ENCODE measurements around the gene STYK1.

STYK1 gene

DNA sequence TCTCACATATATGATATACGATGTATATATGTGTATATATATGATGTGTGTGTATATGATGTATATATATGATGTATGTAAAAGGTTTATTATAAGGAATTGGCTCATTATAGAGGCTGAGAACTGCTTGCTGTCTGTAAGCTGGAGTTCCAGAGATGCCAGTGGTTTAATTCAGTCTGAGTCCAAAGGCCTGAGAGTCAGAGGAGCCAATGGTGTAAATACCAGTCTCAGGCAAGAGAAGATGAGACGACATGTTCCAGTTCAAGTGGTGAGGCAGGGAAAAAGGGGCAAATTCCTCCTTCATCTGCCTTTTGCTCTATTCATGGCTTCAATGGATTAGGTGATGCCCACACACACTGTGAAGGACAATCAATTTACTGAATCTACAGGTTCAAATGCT lies 17.1 kb upstream of the STYK1 start:
- Histone ChIP-seq H4K8ac (ENCODE audit: low read length) (no peak overlapping the region), H3K18ac (ENCODE audit: low read depth in 1 of 2, low read length in 2 of 2) (no peak overlapping the region), H3K23ac (ENCODE audit: low read length in 2 of 2) (no peak overlapping the region), H3K9me3 (ENCODE audit: control insufficient read depth, low read length) (no peaks in the 10 kb centered on the region), H3K4me1 (ENCODE audit: control insufficient read depth, insufficient read depth, low read depth, low read length) (no peaks in the 10 kb centered on the region), H2BK5ac (ENCODE audit: low read depth, low read length, poor library complexity, severe bottlenecking) (no peak overlapping the region), H3K27ac (ENCODE audit: low read length, poor library complexity, severe bottlenecking) (no peak overlapping the region), H3K4me2 (ENCODE audit: low read length, poor library complexity, severe bottlenecking) (no peak overlapping the region), H2AFZ (ENCODE audit: low read depth, low read length) (no peak overlapping the region), H3K27me3 (ENCODE audit: control insufficient read depth in 1 of 2, insufficient read depth in 1 of 2, low read length in 2 of 2) (no peaks in the 10 kb centered on the region), H2AK5ac (ENCODE audit: low read length, severe bottlenecking) (no peak overlapping the region), H3K36me3 (ENCODE audit: control insufficient read depth in 1 of 2, insufficient read depth in 2 of 2, low read depth in 1 of 2, low read length in 2 of 2) (peaks cover 4 to 38% of the 10 kb centered on the region in 2 experiments), H2BK15ac (ENCODE audit: low read depth, poor library complexity, severe bottlenecking) (no peak overlapping the region), H3K9ac (ENCODE audit: low read length) (no peak overlapping the region), H3K4me3 (ENCODE audit: insufficient read depth in 1 of 2, low read depth in 1 of 2, low read length in 2 of 2) (no peak overlapping the region), H4K91ac (ENCODE audit: low read length) (no peak overlapping the region), H2BK12ac (ENCODE audit: low read length in 2 of 2) (no peak overlapping the region), H2BK120ac (ENCODE audit: low read depth, low read length) (no peak overlapping the region), H3K79me1 (replicated peaks; ENCODE audit: low read length, poor library complexity, severe bottlenecking) (no peaks in the 10 kb centered on the region), H3K4ac (ENCODE audit: low read depth in 1 of 2, low read length in 2 of 2) (no peak overlapping the region), H3K14ac (ENCODE audit: low read length in 2 of 2) (no peak overlapping the region)
- no peak for DNase-seq
- WGBS = 100% methylated on average over 2 of the region's 2 CpGs

DNA sequence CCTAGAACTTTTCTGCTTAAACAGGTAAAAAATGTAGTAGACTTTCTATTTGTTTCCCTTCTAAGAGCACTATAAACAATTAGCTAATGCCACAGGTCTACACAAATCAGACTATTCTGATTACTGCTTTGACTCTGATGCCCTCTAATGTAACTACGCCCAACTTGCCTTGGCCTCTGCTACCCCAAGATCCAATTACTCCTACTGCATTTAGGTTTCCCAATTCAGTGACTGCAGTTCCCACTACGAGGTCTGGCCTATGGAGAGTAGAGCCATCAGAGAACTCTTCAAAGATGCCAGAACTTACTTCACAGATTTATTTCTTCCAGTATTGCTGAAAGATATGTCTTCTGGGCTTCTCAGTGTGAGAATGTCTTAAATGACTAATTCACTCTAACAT lies 15.3 kb upstream of the STYK1 start:
- Histone ChIP-seq H2AFZ (ENCODE audit: low read depth, low read length) (no peak overlapping the region), H3K4me1 (ENCODE audit: control insufficient read depth, insufficient read depth, low read depth, low read length) (no peaks in the 10 kb centered on the region), H3K36me3 (ENCODE audit: control insufficient read depth in 1 of 2, insufficient read depth in 2 of 2, low read depth in 1 of 2, low read length in 2 of 2) (peaks cover 0 to 22% of the 10 kb centered on the region in 2 experiments), H3K9me3 (ENCODE audit: control insufficient read depth, low read length) (no peaks in the 10 kb centered on the region), H4K91ac (ENCODE audit: low read length) (no peak overlapping the region), H2BK120ac (ENCODE audit: low read depth, low read length) (no peak overlapping the region), H3K4me3 (ENCODE audit: insufficient read depth in 1 of 2, low read depth in 1 of 2, low read length in 2 of 2) (no peak overlapping the region), H3K18ac (ENCODE audit: low read depth in 1 of 2, low read length in 2 of 2) (no peak overlapping the region), H3K14ac (ENCODE audit: low read length in 2 of 2) (no peak overlapping the region), H2AK5ac (ENCODE audit: low read length, severe bottlenecking) (no peak overlapping the region), H2BK5ac (ENCODE audit: low read depth, low read length, poor library complexity, severe bottlenecking) (no peak overlapping the region), H4K8ac (ENCODE audit: low read length) (no peak overlapping the region), H2BK12ac (ENCODE audit: low read length in 2 of 2) (no peak overlapping the region), H3K4ac (ENCODE audit: low read depth in 1 of 2, low read length in 2 of 2) (no peak overlapping the region), H3K27ac (ENCODE audit: low read length, poor library complexity, severe bottlenecking) (no peak overlapping the region), H3K79me1 (replicated peaks; ENCODE audit: low read length, poor library complexity, severe bottlenecking) (no peaks in the 10 kb centered on the region), H3K27me3 (ENCODE audit: control insufficient read depth in 1 of 2, insufficient read depth in 1 of 2, low read length in 2 of 2) (no peaks in the 10 kb centered on the region), H2BK15ac (ENCODE audit: low read depth, poor library complexity, severe bottlenecking) (no peak overlapping the region), H3K23ac (ENCODE audit: low read length in 2 of 2) (no peak overlapping the region), H3K4me2 (ENCODE audit: low read length, poor library complexity, severe bottlenecking) (no peak overlapping the region), H3K9ac (ENCODE audit: low read length) (no peak overlapping the region)
- DNase-seq = no peak
- 100% methylated on average over 1 of the region's 2 CpGs for WGBS

GRCh38 chr12:10688042-10688441 lies 14.2 kb upstream of the STYK1 start:
- no peaks in the 10 kb centered on the region for H3K4me1 ChIP-seq (ENCODE audit: control insufficient read depth, insufficient read depth, low read depth, low read length)
- no peak overlapping the region for H2AK5ac ChIP-seq (ENCODE audit: low read length, severe bottlenecking)
- H3K4me3 ChIP-seq (ENCODE audit: insufficient read depth in 1 of 2, low read depth in 1 of 2, low read length in 2 of 2) = no peak overlapping the region
- no peak overlapping the region for H4K91ac ChIP-seq (ENCODE audit: low read length)
- no peaks in the 10 kb centered on the region for H3K9me3 ChIP-seq (ENCODE audit: control insufficient read depth, low read length)
- no peak overlapping the region for H3K27ac ChIP-seq (ENCODE audit: low read length, poor library complexity, severe bottlenecking)
- no peak overlapping the region for H3K18ac ChIP-seq (ENCODE audit: low read depth in 1 of 2, low read length in 2 of 2)
- H3K14ac ChIP-seq (ENCODE audit: low read length in 2 of 2) = no peak overlapping the region
- no peak overlapping the region for H3K23ac ChIP-seq (ENCODE audit: low read length in 2 of 2)
- H4K8ac ChIP-seq (ENCODE audit: low read length) = no peak overlapping the region
- no peak overlapping the region for H3K4ac ChIP-seq (ENCODE audit: low read depth in 1 of 2, low read length in 2 of 2)
- no peak overlapping the region for H2BK120ac ChIP-seq (ENCODE audit: low read depth, low read length)
- no peak overlapping the region for H3K4me2 ChIP-seq (ENCODE audit: low read length, poor library complexity, severe bottlenecking)
- no peak for DNase-seq
- no peaks in the 10 kb centered on the region for H3K27me3 ChIP-seq (ENCODE audit: control insufficient read depth in 1 of 2, insufficient read depth in 1 of 2, low read length in 2 of 2)
- 100% methylated on average over 1 of the region's 1 CpG for WGBS
- peaks cover 0 to 16% of the 10 kb centered on the region in 2 experiments for H3K36me3 ChIP-seq (ENCODE audit: control insufficient read depth in 1 of 2, insufficient read depth in 2 of 2, low read depth in 1 of 2, low read length in 2 of 2)
- H2AFZ ChIP-seq (ENCODE audit: low read depth, low read length) = no peak overlapping the region
- no peak overlapping the region for H2BK5ac ChIP-seq (ENCODE audit: low read depth, low read length, poor library complexity, severe bottlenecking)
- no peaks in the 10 kb centered on the region for H3K79me1 ChIP-seq (replicated peaks; ENCODE audit: low read length, poor library complexity, severe bottlenecking)
- H2BK15ac ChIP-seq (ENCODE audit: low read depth, poor library complexity, severe bottlenecking) = no peak overlapping the region
- no peak overlapping the region for H2BK12ac ChIP-seq (ENCODE audit: low read length in 2 of 2)
- H3K9ac ChIP-seq (ENCODE audit: low read length) = no peak overlapping the region

GRCh38 chr12:10672231-10672868 lies 1.5 kb downstream of the STYK1 start:
- Histone ChIP-seq H3K9ac (ENCODE audit: low read length) (no peak overlapping the region), H3K4me3 (ENCODE audit: insufficient read depth in 1 of 2, low read depth in 1 of 2, low read length in 2 of 2) (no peak overlapping the region), H4K8ac (ENCODE audit: low read length) (no peak overlapping the region), H3K4me1 (ENCODE audit: control insufficient read depth, insufficient read depth, low read depth, low read length) (peaks cover 2% of the 10 kb centered on the region), H2BK12ac (ENCODE audit: low read length in 2 of 2) (no peak overlapping the region), H3K23ac (ENCODE audit: low read length in 2 of 2) (no peak overlapping the region), H3K4me2 (ENCODE audit: low read length, poor library complexity, severe bottlenecking) (no peak overlapping the region), H3K18ac (ENCODE audit: low read depth in 1 of 2, low read length in 2 of 2) (no peak overlapping the region), H3K36me3 (ENCODE audit: control insufficient read depth in 1 of 2, insufficient read depth in 2 of 2, low read depth in 1 of 2, low read length in 2 of 2) (no peaks in the 10 kb centered on the region), H3K14ac (ENCODE audit: low read length in 2 of 2) (no peak overlapping the region), H2BK15ac (ENCODE audit: low read depth, poor library complexity, severe bottlenecking) (no peak overlapping the region), H3K27me3 (ENCODE audit: control insufficient read depth in 1 of 2, insufficient read depth in 1 of 2, low read length in 2 of 2) (peaks cover 0 to 5% of the 10 kb centered on the region in 2 experiments), H2AFZ (ENCODE audit: low read depth, low read length) (no peak overlapping the region), H4K91ac (ENCODE audit: low read length) (no peak overlapping the region), H3K27ac (ENCODE audit: low read length, poor library complexity, severe bottlenecking) (no peak overlapping the region), H3K4ac (ENCODE audit: low read depth in 1 of 2, low read length in 2 of 2) (no peak overlapping the region), H2BK5ac (ENCODE audit: low read depth, low read length, poor library complexity, severe bottlenecking) (no peak overlapping the region), H3K9me3 (ENCODE audit: control insufficient read depth, low read length) (no peaks in the 10 kb centered on the region), H2BK120ac (ENCODE audit: low read depth, low read length) (no peak overlapping the region), H2AK5ac (ENCODE audit: low read length, severe bottlenecking) (no peak overlapping the region), H3K79me1 (replicated peaks; ENCODE audit: low read length, poor library complexity, severe bottlenecking) (no peaks in the 10 kb centered on the region)
- no peak for DNase-seq
- 82% methylated on average over 12 of the region's 15 CpGs for WGBS

Data from mesenchymal stem cell (in vitro differentiated cells and primary cell).